OCI-LY3 (cell line): ENCODE data around the gene ZNF432.
"Not testable (repeated sequence)": the region's sequence is repeated elsewhere in the genome, so short reads cannot be mapped to it uniquely, and the experiment has no call there.

Experiments used
- H2AFZ ChIP-seq: fragments of 200-600, 300-600 bp; shearing (Covaris generic); 2 replicates; pipeline ENCODE4 v1.6.0; 2014; ENCODE audit warnings: antibody characterized with exemption, low read depth, low read length
- H3K27ac ChIP-seq: fragments of 200-600, 300-600 bp; sonication (generic); 2 replicates; pipeline ENCODE4 v1.5.1; 2014; ENCODE audit warnings: mild to moderate bottlenecking, low read length, moderate library complexity, mixed read lengths
- H3K27me3 ChIP-seq: fragments of 200-600, 300-600 bp; sonication (generic); 2 replicates; pipeline ENCODE4 v1.6.1; 2014; ENCODE audit warnings: low read depth, low read length, mixed read lengths
- H3K36me3 ChIP-seq: fragments of 200-600, 300-600 bp; sonication (generic); replicated peaks from 2 replicates; pipeline ENCODE3; 2014; ENCODE audit warnings: low read depth, low read length, mixed read lengths
- H3K4me1 ChIP-seq: fragments of 300-600, 200-600 bp; sonication (generic); 2 replicates; pipeline ENCODE4 v1.6.1; 2014; ENCODE audit warnings: low read length, mixed read lengths
- H3K4me2 ChIP-seq: fragments of 200-600, 300-600 bp; sonication (generic); 2 replicates; pipeline ENCODE4 v1.6.1; 2014; ENCODE audit warnings: low read length, mixed read lengths
- H3K4me3 ChIP-seq: fragments of 300-600, 200-600 bp; sonication (generic); 2 replicates; pipeline ENCODE4 v1.5.1; 2014; ENCODE audit warnings: antibody characterized with exemption, mild to moderate bottlenecking, low read length, moderate library complexity
- H3K79me2 ChIP-seq: fragments of 300-600, 200-600 bp; shearing (Covaris generic); 2 replicates; pipeline ENCODE4 v1.6.1; 2014; ENCODE audit warnings: mild to moderate bottlenecking, low read length, mixed read lengths
- H3K9ac ChIP-seq: fragments of 300-600, 200-600 bp; shearing (Covaris generic); 2 replicates; pipeline ENCODE4 v1.6.0; 2014; ENCODE audit warnings: mild to moderate bottlenecking, low read length, moderate library complexity
- H3K9me3 ChIP-seq: fragments of 200-600, 300-600 bp; shearing (Covaris generic); 2 replicates; pipeline ENCODE4 v1.6.1; 2014; ENCODE audit warnings: low read length, mixed read lengths; ENCODE audit not compliant: insufficient read depth
- H4K20me1 ChIP-seq: fragments of 200-600, 300-600 bp; sonication (generic); 2 replicates; pipeline ENCODE4 v1.6.1; 2016; ENCODE audit warnings: low read length, mixed read lengths; ENCODE audit not compliant: insufficient read depth
- EZH2phosphoT487 ChIP-seq: fragments of 200-600 bp; shearing (Covaris generic); IDR thresholded peaks from 2 replicates; pipeline ENCODE4 v1.6.1; 2018; ENCODE audit warnings: antibody characterized with exemption, mixed run types, low read depth
- TF ChIP-seq, protein P1 (sequence below): fragments of 200-600, 300-600 bp; sonication (generic); IDR thresholded peaks from 2 replicates; pipeline ENCODE4 v1.5.1; 2014; ENCODE audit warnings: antibody characterized with exemption, low read length, low read depth

Gene ZNF432

DNA sequence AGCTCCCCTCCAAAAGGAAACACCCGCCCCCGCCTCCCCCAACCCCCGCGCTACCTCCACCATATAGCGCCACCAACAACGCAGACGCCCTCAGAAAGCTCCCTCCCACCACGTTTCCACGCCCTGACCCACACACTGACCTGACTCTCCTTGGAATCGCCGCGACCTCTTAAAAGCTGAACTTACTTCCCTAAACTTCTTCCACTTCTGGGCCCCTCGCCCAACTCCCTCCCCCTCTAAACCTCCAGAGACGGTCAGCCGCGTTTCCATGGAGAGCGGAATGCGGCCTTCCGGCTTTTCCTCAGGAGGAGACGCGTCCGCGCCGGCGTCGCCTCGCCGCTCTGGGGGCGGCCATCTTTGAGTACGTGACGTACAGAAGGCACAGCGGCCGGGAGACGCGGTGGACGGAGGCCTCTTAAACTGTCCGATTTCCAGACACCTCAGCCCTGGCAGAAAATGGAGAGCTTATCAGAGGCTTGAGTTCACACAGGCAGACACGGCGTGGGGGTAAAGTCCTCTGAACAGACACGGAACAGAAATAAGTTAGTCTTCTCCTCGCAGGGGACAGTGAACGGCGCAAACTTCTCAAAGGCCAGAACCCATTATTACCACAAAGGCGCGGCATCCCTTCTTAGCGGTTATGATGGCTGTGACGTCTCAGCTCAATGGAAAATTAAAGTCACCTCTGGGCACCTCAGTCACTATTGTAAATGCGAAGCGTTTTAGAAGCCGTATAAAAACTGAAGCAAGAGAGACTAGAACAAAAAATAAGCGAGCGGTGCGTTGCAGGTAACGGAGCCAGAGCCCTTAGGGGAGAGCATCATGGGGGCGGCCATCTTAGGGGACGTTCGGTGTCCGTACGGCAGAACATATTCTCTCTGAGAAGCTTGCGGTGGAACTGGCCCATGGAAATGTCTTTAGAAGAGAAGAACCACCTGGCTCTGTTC, at the start of gene ZNF432:
TSS of gene ZNF432 (minus strand) at position 284 of the 947 bp plus-strand sequence. CDS start 1,970 bp downstream, outside the sequence.
- H3K36me3 ChIP-seq = peaks cover 2% of the 10 kb centered on the region
- H3K9ac ChIP-seq = peak within 1 kb of the TSS; percentile 62
- no peaks in the 10 kb centered on the region for H4K20me1 ChIP-seq
- peak within 1 kb of the TSS; percentile 36; the same call in 1 of the 2 replicates for H3K27ac ChIP-seq
- no peak for TF ChIP-seq EZH2phosphoT487
- TF ChIP-seq, protein P1, sequence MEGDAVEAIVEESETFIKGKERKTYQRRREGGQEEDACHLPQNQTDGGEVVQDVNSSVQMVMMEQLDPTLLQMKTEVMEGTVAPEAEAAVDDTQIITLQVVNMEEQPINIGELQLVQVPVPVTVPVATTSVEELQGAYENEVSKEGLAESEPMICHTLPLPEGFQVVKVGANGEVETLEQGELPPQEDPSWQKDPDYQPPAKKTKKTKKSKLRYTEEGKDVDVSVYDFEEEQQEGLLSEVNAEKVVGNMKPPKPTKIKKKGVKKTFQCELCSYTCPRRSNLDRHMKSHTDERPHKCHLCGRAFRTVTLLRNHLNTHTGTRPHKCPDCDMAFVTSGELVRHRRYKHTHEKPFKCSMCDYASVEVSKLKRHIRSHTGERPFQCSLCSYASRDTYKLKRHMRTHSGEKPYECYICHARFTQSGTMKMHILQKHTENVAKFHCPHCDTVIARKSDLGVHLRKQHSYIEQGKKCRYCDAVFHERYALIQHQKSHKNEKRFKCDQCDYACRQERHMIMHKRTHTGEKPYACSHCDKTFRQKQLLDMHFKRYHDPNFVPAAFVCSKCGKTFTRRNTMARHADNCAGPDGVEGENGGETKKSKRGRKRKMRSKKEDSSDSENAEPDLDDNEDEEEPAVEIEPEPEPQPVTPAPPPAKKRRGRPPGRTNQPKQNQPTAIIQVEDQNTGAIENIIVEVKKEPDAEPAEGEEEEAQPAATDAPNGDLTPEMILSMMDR = no peak
- peaks cover 17% of the 10 kb centered on the region; the same call in 1 of the 2 replicates for H3K9me3 ChIP-seq
- no peaks in the 10 kb centered on the region for H3K79me2 ChIP-seq
- peak within 1 kb of the TSS; percentile 75 for H3K4me3 ChIP-seq
- no peaks in the 10 kb centered on the region for H3K27me3 ChIP-seq
- peak within 1 kb of the TSS; percentile 54 for H3K4me2 ChIP-seq
- peak within 1 kb of the TSS; percentile 81 for H2AFZ ChIP-seq
- H3K4me1 ChIP-seq = no peaks in the 10 kb centered on the region

DNA sequence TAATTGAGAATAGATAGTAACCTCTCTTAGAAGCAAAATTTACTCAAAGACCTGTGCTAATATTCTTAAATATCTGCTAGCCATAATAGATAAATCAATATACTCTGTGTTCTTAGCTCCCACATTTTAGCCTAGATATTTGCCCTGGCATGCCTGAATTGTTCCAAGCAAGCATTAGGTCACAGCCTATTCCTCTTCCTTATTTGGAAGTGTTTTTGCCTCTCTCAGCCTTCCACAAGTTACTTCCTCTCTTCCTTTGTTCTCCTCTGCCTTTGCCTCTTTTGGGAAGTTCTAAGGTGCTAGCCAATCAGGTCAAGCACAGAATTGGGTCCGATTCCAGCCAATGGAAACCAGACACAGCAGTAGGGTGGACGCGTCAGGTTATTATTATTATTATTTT, 47.8 kb upstream of the ZNF432 start:
- not testable (repeated sequence) for H3K79me2 ChIP-seq, H3K36me3 ChIP-seq, H3K9ac ChIP-seq, H3K4me1 ChIP-seq, H3K4me3 ChIP-seq, H3K4me2 ChIP-seq, H4K20me1 ChIP-seq, H3K27ac ChIP-seq, H3K27me3 ChIP-seq, H2AFZ ChIP-seq
- peaks cover 12% of the 10 kb centered on the region; the same call in 1 of the 2 replicates for H3K9me3 ChIP-seq

DNA sequence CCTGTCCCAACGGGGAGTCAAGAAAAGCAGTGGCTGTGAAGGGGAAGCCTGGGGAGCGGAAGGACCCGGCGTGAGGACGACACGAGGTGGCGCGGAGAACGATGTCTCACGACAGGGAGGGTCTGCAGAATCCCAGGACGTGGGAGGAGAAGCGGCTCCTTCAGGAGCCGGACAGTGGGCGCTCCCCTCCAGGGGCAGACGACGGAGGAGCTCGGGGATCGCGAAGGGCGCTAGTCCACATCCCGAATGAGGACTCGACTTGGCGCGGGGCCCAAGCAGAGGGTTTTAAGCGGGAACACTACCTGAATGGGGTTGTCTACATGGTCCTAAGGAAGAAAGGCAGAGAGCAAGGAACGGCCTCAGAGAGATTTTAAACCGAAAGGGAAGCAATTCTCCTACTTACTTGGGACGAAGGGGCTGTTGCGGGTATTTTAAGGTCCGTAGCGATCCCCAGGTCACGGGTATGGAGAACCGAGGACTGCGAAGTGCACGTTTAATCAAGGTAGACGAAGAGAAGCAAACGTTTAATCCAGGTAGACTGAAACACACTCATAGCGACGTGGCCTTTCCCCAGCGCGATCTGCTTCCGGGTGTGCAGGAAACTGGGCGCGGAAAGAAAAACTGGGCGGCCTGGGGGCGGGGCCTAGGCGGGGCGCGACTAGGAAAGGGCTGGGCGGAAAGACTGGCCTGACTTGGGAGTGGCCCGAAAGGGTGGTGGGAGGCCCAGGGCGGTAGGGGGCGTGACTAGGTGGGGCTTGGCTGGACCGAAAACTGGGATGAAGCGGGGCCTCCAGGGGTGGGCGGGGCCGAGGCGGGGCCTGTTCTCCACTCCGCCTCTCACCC, 46.8 kb upstream of the ZNF432 start, which contains the start of gene ZNF841:
TSS of gene ZNF841 (minus strand) at position 594 of the 843 bp plus-strand sequence. CDS start 10,964 bp downstream, outside the sequence.
- no peak within 1 kb of the TSS for H2AFZ ChIP-seq
- H3K27ac ChIP-seq = no peak within 1 kb of the TSS
- no peaks in the 10 kb centered on the region for H4K20me1 ChIP-seq
- H3K9ac ChIP-seq = no peak within 1 kb of the TSS
- H3K9me3 ChIP-seq = peaks cover 12% of the 10 kb centered on the region; the same call in 1 of the 2 replicates
- H3K36me3 ChIP-seq = no peaks in the 10 kb centered on the region
- H3K27me3 ChIP-seq = no peaks in the 10 kb centered on the region
- no peak within 1 kb of the TSS for H3K4me2 ChIP-seq
- no peaks in the 10 kb centered on the region for H3K4me1 ChIP-seq
- no peaks in the 10 kb centered on the region for H3K79me2 ChIP-seq
- H3K4me3 ChIP-seq = no peak within 1 kb of the TSS
- TF ChIP-seq EZH2phosphoT487 = no peak
- TF ChIP-seq, protein P1 = no peak

DNA sequence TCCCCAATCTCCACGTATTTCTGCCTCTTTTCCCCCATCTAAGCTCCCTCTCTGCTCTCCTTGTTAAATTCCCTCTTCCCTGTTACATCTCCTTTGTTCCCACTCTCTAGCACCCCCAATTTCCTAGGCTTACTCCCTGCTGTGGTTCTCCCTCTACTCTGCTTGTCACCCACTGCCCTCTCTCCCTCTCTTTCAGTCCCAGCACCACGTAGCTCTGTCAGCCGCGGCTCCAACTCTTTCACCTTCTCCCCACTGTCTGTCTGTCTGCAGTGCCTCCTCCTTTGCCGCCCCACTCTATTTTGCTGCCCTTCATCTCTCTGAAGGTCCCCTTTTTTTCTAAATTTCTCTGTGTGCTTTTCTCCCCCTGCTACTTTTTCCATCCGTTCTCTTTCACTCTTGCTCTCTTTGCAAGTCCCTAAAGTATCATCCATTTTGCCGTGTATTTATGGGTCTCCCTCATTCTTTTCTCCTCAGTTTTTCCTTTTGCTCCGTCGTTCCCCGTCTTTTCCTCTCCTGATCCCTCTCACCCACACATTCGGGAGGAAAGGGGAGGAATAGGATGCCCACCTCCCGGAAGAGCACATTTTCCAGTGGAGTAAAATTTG, 46.0 kb upstream of the ZNF432 start:
- H4K20me1 ChIP-seq = no peaks in the 10 kb centered on the region
- H3K27ac ChIP-seq = no peak overlapping the region
- no peak overlapping the region for H3K9ac ChIP-seq
- H2AFZ ChIP-seq = no peak overlapping the region
- H3K4me3 ChIP-seq = no peak overlapping the region
- no peaks in the 10 kb centered on the region for H3K36me3 ChIP-seq
- H3K4me2 ChIP-seq = no peak overlapping the region
- peaks cover 12% of the 10 kb centered on the region; the same call in 1 of the 2 replicates for H3K9me3 ChIP-seq
- no peaks in the 10 kb centered on the region for H3K79me2 ChIP-seq
- H3K4me1 ChIP-seq = no peaks in the 10 kb centered on the region
- TF ChIP-seq, protein P1 = no peak
- TF ChIP-seq EZH2phosphoT487 = no peak
- no peaks in the 10 kb centered on the region for H3K27me3 ChIP-seq
